Measurements from ENCODE around the gene ZFYVE9.

- TF ChIP-seq POLR2A (IDR thresholded peaks at IDR 0.05) (no peak), EP300 (IDR thresholded peaks at IDR 0.05) (no peak), CTCF (IDR thresholded peaks at IDR 0.05) (no peak), POLR2AphosphoS5 (IDR thresholded peaks at IDR 0.05) (no peak)
These were observed 179.2 kb downstream of the ZFYVE9 start for GRCh38 chr1:52321061-52321460.

All from suprapubic skin (tissue), 4 donors.